GDM1 (cell line): ENCODE results near the gene FTHL17.

Experiments
- DNase-seq: peaks from one replicate; lab custom pipeline; 2025; lab: John Stamatoyannopoulos, UW

The FTHL17 gene

DNA sequence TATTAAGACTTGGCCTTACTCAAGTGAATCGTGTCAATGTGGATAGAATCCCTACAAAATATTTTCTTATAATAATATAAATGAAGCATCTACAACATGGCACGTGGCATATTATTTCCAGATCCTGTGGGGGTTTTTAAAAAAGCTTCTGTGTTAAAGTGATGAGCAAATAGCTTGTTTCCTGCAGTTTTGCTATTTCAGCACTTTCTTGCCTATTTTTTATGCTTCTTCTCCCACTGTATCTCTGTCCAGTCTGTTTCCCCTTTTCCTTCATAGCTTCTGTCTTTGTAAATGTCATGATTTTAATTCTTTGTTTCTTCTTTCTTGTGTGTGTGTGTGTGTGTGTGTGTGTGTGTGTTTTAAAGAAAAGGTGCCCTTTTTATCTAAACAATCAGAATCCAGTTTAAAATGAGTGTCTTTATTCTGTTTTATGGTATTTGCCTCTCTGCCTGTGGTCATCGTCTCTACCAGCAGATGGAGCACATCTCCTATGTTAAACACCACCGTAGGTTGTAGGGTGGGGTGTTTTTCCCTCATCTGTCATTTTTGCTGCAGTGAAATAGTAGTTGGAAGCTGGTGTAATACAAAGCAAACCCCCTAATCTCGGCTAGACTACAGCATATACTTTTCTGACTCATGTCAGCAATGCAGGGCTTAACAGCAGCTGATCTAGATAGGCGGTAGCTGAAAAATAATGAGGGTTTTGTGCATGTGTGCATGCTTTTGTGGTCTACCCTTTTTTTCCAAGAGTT, 33.1 kb downstream of the FTHL17 start:
- DNase-seq, result no peak

GRCh38 chrX:31036895-31037294, 34.9 kb downstream of the FTHL17 start:
- peak; percentile 2 for DNase-seq

DNA sequence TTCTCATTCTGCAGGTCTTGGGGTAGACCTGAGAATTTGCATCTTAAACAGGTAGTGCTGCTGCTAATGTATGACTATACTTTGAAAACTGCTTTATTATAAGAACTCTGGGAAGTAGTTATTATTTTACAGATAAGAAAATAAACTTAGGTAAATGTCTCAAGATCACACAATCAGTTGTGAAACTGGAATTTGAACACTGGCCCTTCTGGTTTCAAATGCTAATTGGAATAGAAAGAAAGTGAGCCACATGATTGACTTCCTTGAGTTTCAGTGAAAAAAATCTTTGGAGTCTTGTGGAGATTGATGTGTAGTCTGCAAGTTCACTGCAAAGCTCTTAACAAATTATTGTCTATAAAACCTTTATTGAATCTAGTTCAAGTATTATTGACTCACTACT, 44.5 kb downstream of the FTHL17 start:
- DNase-seq, result no peak

DNA sequence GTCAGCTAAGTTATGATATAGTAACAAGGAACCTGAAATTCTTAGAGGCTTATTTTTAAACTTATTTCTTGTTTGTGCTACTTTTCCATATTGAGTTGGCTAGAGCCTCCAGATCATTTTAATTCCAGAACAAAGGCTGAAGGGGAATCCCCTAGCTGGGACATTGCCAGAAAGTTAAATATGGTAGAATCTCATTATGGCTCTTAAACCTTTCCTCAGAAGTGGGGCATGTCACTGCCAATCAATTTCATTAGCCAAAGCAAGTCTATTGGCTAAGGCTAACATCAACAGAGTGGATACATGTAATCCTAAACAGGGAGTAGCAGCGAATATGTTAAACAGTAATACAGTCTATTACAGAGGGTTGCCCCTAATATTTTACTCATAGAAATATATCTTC, 47.0 kb downstream of the FTHL17 start:
- DNase-seq, result no peak

DNA sequence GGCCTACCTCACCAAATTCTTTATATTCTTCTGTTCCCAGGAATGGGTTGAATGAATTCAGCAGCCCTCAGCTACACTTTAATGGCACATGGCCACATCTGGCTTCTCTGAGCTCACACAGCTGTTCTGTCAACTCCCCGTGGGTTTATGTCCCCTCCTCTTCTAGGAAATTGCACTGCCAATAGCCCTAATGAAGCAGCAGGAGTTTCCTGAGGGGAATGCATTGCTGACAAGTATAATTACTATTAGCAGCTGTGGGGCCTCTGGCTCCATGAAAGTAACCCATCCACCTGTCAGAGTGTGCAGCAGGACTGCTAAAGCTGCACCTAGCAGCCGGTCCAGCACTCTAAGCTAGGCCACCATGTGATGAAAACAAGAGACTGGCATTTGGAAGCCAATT, 50.3 kb downstream of the FTHL17 start:
- no peak for DNase-seq
